ENCODE measurements around the gene MAN1C1.
A peak's percentile ranks its signal among the peaks of the same experiment; 100 is the strongest.
"Not testable (repeated sequence)": the region's sequence is repeated elsewhere in the genome, so short reads cannot be mapped to it uniquely, and the experiment has no call there.

MAN1C1 gene

DNA sequence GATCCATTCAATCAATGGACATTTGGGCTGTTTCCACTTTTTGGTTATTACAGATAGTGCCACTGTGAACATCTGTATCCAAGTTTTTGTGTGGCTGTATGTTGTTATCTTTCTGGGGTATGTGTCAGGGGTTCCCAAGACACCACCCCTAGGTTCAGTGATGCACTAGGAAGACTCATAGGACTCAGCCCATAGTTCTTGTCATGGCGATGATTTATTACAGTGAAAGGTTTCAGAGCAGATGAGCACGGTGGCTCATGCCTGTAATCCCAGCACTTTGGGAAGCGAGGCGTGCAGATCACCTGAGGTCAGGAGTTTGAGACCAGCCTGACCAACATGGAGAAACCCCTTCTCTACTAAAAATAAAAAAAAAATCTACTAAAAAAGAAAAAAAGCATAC is 64.1 kb downstream of the MAN1C1 start:
- no peak for DNase-seq (ENCODE audit: low read depth)

DNA sequence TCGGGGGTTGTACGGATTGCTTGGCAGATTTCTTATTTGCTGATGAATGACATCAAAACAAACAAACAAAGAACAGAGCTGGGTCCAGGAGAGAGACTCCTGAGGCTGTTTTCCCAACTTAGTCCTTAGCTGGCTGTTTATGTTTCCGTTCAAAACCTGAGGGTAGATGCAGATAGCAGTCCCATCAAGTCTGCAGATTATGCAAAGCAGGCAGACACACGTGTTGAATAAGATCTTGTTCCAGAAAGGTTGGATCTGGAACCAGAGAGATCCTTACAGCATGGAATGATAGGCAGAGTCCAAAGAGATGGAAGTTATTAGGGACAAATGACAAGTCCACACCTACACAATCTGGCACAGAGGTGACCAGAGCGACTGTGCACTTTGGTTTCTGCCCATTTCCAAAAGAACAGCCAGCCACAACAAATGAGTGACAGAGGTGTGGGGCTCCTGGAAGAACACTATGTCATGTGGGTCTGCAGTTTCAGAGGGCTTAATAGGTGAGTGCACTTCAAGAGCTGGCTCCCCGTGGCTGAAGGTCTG is 65.5 kb downstream of the MAN1C1 start:
- DNase-seq (ENCODE audit: low read depth): no peak

DNA sequence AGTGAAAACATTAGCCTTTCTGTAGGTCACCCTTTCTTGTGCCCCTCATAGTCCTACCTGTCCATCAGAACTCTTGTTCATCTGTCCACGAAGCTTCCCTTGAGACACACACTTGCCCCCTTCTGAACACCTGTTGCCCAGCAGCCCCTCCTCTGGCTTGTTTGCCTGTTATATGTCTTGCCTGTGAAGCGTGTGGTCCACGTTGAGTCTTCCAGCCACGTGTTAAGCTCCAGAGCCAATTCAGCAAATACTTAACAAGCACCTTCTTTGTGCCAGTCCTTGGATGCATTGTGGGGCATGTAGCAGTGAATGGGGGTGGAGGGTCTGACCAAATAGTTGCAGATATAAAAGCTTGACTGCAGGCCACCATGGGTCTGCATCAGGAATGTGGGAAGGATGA is 66.6 kb downstream of the MAN1C1 start:
- DNase-seq (ENCODE audit: low read depth): no peak

DNA sequence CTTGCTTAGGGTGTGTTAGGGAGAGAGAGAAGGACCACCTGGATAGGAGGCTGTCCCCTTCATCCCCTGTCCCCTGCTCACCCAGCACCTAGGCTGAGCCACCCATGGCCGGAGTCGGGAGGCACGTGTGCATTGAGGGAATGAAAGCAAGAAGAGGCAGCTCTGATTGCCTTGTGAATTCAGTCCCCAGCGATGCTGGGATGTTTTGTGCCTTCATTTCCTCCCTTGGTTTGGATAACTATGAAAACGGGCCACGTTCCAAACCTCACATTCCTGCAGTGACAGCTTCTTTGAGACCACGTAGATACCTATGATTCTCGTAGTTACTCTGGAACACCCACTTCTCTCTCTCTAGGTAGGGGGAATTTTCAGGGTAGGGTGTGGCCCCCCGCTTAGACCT is 67.1 kb downstream of the MAN1C1 start:
- no peak for DNase-seq (ENCODE audit: low read depth)

DNA sequence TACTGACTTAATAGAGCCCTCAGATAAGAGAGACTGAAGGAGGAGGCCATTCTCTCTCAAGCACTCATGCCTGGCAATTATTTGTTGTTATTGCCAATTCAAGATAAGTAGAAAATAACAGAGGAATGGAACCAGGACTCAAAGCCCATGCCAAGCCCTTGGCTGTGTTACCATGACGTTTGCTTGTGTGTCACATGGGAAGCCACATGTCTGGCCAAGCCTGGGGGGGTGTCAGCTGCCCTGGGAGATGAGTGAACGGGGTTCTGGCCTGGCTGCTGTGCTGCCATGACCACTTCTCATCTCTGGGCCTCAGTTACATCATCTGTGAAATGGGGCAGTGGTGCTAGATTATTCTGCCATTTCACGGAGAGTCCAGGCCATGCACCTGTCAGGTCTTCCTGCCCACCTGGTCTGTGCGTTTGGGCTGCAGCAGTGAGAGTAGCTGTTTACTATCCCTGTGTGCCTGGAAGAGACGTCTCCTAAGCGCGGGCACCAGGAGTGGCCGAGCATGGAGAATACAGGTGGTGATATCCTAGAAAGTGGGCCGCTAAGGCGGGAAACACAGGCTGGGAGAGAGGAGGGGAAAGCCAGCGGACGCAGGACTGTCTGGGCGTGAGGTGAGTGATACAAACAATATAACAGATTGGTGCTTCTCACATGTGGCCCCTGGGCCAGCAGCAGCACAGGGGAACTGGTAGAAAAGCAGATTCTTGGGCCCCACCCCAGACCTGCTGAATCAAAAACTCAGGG is 67.8 kb downstream of the MAN1C1 start:
- DNase-seq (ENCODE audit: low read depth): no peak

DNA sequence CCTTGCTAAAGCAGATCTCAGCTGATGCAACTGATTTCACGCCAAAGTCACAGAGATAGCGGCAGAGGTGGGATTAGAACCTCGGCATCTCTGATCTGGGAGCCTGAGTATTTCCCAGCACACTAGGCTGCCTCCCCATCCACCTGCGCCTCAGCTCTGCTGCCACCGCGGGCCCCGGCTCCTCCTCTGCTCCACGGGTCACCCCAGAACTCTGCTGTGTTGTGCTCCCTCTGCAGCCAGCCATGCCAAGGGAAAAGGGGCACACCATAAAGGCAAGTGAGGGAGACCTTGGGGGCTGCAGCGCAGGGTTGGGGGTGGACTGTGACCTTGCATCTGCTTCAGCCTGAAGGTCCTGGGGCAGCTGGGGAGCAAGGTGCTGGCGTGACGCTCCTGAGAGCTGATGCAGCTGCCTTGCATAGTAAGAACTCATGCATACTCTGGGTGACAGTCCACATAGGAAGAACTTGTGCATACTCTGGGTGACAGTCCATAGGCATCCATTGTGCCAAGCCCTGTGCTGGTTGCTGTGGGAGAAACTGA is 68.7 kb downstream of the MAN1C1 start:
- no peak for DNase-seq (ENCODE audit: low read depth)

DNA sequence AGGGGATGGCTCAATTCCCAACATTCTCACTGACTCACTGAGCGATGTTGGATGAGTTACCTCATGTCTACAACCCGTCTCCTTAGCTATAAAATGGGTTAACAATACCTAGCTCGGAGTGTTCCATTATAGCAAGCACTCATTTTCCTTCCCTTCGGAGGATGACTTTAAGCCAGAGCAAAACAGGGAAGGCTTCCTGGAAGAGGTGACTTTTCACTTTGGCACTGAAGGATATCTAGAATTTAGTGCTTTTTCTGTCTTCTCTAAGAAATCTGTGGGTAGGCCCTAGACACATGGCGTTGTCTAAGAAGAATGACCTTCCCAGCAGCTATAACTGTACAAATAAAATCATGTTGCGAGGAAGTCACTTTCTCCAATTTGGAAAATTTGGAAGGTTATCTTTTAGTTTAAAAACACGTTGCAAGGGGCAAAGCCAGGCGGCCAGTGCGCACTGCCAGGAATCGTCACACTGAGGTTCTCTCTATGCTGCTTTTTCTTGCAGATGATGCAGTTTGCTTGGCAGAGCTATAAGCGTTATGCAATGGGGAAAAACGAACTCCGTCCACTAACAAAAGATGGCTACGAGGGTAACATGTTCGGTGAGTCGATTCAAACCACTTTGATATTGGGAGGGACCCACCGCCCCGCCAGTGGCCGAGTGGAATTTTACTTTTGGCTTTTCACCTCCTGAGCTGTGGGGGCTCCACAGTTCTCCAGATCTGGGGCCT is 69.5 kb downstream of the MAN1C1 start:
- no peak for DNase-seq (ENCODE audit: low read depth)

DNA sequence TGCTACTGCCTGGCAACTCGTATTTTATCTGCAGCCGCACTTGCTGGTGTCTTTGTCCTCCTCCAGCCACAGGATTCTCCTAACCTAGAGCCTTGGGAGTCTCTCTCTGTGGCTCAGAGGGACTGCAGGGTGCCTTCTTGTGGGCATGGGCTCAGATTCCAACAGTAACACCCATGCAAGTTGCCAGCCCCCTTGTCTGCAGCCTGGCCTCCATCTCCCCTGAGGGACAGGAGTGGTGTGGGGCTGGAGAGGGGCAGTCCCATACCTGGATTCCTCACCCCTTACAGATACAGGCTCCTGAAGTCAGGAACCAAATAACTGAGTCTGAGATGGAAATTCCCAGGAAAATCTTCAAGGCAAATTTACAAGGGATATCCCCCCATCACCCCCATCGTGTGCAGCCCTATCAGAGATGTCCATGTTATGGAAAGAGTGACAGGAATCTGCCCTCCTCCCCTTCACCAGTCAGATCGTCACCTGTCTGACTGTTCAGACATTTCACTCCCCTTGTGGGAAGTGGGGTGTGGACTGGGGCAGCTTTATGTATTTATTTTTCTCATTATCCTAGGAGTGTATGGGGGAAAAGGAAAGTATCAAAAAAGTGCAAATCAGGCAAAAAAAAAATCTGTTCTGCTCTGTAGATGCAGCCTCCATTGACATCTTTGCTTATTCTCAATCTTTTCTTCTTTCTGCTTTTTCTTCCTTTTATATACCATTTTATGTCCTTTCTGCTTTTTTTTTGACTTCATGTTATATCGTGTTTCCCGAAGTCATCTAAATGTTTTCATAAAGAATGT is 70.8 kb downstream of the MAN1C1 start:
- no peak for DNase-seq (ENCODE audit: low read depth)

DNA sequence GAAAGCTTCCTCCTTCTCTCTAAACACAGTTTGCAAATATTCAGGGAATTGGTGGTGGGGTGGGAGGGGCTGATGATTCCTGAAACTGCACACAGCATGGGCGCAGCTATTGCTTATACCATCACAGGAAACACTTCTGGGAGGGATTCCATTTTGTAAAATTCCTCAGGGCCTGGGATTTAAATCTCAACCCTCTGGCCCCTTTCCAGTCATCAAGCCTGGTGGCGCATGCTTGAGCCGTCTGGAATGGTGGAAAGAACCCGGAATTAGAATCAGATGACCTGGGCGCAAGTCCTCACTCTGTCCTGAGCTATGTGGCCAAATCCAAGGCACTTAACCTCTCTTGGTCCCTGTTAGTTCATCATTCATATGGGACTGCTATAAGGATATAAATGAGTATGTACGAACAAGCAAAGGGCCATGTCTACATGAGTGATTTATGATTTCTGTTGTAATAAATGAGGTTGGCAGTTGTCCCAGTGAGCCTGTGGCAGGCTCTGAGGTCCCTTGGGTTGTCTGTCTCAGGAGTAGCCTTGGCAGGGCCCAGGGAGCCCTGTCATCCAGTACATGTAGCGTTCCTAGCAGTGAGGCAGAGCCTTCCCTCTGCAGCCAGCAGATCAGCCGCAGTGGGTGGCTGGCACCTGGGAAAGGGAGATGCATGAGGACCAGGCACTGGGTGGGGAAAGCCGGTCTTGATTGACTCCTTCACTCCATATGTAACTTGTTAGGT is 72.0 kb downstream of the MAN1C1 start:
- DNase-seq (ENCODE audit: low read depth): no peak

DNA sequence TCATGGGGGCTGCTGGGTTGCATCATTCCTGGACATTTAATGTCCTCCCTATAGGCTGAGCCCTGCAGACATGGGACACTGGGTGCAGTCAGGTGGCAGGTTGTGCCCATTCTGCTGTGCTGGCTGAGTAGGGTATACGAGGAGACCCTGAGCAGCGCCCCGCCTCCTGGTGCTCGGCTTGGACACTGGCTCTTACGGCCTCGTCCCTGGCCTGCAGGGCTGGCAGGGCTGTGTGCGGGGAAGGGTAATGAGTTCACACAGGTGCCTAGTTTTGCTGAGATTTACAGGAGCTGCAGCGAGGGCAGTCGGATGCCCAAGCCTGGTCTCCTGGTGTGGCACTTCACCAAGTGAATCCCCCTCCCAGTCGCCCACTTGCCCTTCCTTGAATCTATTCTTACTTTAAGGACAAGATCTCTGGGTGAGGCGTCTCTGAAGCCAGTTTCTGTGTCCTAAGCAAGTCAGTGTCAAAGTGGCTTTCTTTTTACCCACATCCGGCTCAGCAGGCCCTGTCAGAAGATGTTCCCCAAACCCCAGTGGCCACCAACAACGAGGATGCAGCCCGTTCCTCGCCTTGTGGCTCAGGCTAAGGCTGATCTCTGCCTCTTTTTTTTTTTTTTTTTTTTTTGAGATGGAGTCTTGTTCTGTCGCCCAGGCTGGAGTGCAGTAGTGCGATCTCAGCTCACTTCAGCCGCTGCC is 73.2 kb downstream of the MAN1C1 start:
- DNase-seq (ENCODE audit: low read depth): no peak

DNA sequence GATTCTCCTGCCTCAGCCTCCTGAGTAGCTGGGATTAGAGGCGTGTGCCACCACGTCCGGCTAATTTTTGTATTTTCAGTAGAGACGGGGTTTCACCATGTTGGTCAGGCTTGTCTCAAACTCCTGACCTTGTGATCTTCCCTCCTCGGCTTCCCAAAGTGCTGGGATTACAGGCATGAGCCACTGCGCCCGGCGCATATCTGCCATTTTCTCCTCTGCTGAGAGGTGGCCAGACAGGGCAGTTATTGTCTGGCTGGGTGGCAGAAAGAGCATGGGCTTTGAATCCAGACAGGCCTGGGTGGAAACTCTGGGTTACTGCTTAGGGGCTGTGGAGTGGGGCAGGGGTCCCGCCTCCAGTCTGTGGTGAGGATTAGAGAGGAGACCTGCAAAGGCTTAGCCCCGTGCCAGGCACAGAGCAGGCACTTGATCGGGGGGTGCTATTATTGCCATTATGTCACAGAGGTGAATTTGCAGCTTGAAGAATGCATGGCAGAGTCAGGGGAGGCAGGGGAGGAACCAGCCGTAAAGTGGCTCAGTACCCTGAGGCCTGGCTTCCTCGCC is 73.9 kb downstream of the MAN1C1 start:
- no peak for DNase-seq (ENCODE audit: low read depth)

DNA sequence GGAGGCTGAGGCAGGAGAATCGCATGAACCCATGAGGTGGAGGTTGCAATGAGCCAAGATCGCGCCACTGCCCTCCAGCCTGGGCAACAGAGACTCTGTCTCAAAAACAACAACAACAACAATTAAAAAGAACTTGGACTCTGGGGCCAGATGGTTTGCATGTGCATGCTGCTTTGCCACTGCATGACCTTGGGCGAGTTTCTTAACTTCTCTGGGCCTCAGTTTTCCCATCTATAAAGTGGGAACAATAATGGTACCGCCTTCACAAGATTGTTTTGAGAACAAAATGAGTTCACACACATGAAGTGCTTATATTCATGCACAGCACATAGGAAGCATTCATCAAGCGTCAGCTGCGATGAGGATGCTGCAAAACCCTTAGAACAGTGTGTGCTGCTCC is 74.6 kb downstream of the MAN1C1 start:
- no peak for DNase-seq (ENCODE audit: low read depth)

DNA sequence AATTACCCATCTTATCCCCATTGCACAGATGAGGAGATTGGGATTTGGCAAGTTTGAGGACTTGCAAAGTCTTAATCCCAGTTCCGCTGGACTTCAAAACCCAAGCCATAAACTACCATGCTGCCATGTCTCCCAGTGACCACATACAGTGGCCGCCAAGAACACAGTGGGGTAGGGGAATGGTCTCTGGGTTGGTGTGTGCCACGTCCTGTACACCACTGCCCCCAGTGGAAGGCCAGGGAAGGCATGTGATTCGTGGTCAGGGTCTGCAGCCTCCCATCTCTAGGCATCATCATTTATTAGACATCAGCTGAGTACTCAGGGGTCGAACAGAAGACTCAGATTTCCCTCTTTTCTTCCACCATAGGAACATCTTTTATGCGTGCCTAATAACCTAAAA is 76.0 kb downstream of the MAN1C1 start:
- no peak for DNase-seq (ENCODE audit: low read depth)

DNA sequence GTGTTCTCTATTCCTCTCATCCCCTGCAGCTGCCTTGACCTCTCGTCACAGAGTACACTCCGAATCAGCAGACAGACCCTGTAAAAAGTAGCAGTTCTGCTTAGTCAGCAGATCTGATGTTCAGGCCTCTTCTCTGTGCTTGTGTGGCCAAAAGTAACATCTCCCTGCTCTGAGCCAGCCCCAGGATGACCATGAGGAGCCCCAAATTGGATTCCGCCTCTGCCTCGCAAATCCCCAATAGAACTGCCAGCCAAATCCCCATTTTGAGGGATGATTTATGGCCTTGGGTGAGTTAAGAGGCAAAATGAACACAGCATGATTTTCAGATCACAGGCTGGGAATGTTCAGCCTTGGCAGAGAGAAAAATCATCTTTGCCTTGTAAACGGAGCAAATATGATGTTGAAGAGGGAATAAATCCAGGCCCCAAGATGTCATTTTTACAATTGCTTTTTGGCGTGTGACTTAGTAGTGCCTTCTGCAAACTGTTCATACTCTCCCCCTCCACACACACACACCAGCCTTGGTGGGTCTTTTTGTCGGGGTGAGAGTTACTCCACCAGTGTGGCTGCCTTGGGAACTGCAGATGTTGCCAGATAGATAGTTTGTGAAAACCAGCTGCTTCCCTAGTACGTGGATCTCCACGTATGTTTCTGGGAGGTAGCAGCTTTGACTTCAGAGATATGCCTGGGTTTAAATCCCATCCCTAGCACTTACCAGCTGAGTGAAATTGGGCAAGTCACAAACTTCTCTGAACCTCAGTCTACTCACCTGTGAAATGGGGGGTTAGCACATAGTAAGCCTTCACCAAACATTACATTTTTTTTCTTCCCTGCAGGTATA is 77.8 kb downstream of the MAN1C1 start:
- DNase-seq (ENCODE audit: low read depth): peak; percentile 95

DNA sequence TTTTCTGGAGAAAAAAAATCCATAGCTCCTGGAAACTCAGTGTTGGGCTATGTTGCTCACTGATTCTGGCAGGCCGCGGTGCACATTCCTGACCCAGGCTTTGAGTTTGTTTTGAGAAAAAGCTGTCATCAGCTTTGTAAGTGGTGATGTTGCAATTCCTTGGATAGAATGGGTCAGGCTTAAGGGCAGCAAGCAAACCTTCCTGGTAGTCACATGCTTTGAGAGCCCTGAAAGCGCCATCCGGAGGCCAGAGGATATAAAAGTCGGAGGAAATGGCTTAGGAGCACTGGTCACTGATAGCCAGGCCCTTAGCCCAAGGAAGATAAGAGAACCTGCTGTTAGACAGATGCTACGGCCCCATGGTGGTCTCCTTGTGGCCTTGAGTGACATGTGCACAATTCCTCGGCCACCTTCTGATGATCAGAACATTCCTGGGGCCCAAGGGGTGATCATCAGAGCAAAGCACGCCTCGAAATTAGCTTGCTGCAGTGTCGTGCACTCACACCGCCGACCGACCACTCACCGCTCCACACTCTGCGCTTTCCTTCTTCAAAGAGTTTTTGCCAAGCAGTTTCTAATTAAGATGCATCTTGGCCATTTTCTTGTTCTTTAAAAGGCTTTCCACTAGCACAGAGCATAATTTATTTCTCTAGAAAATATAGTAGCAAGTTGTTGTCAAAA is 78.6 kb downstream of the MAN1C1 start:
- DNase-seq (ENCODE audit: low read depth): peak; percentile 99

DNA sequence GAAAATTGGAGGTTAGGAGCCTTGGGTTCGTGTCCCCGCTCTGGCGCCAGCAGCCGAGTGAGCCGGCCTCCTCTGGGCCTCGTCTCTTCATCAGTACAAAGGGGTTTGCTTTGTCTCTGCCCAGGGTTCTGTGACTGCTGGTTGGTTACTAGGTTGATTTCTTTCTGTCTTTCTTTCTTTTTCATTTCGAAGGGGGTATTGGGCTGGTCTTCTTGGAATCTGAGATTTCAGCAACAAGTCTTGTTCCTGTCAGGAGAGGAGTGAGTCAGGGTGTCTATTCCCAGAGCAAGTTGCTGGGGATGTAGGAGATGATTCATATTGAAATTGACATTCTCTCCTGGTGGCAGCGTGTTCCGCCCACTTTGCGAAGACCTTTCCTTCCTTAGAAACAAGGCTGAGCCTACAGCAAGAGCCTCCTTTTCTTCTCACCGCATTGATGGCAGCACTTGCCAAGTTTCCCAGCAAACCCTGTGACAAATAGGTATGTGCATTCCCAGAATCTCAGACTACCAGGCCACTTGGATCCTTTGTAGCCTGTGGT is 79.2 kb downstream of the MAN1C1 start:
- peak; percentile 87 for DNase-seq (ENCODE audit: low read depth)

DNA sequence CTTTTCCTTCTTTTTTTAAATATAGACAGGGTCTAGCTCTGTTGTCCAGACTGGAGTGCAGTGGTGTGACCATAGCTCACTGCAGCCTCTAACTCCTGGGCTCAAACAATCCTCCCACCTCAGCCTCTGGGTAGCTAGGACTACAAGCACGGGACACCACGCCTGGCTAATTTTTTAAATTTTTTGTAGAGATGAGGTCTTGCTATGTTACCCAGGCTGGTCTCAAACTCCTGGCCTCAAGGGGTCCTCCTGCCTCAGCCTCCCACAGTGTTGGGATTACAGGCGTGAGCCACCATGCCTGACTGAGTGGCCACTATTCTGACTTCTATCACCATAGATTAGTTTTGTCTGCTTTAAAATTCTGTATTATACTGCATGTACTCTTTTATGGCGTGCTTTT is 80.1 kb downstream of the MAN1C1 start:
- not testable (repeated sequence) for DNase-seq (ENCODE audit: low read depth)

DNA sequence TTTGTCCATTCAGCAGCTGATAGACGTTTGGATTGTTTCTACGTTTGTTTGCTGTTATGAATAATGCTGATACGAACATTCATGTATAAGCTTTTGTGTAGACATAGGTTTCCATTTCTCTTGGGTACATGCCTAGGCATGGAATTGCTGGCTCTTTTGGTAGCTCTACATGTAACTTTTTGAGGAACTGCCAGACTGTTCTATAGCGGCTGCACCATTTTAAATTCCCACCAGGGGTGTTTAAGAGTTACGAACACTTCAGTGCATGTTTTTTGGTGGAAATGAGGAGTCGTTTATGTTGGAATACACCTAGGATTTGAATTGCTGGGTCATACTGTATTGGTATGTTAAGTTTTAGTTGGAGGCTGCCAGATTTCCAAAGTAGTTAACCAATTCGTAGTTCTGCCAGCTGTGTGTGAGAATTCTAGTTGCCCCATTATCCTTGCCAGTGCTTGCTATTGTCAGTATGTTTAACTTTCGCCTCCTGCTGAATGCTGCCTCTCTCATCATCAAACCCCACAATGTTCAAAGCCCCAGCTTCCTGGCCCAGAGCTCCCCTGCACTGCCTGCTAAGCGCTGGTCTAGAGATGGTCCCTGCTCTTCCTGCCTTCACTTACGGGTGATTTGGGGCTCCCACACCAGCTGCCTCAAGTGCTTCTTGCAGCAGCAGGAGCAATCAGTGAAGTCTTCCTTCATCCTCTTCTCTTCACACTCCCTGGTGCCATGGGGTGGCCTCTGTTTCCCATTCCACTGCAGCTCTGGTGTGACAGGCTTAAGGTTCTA is 81.0 kb downstream of the MAN1C1 start:
- DNase-seq (ENCODE audit: low read depth): no peak

All from GM04504 (cell line).